Esophagus muscularis mucosa (tissue), 3 donors: Measurements from ENCODE around the gene GMEB2.

Source experiments
- POLR2A ChIP-seq: fragments of 450-650 bp; IDR thresholded peaks from one replicate; pipeline ENCODE4 v1.6.1; 2017; ENCODE audit warnings: antibody characterized with exemption, moderate library complexity, mild to moderate bottlenecking, low read depth
- TF ChIP-seq, protein P1 (sequence below), 3 experiments: fragments of 200-600 bp in 2 of 3; fragments of 450-650 bp in 1 of 3; sonication (generic) in 2 of 3; IDR thresholded peaks; one replicate each; pipeline ENCODE4 v1.5.1; 2017 to 2019; ENCODE audit warnings: antibody characterized with exemption in 3 of 3, mild to moderate bottlenecking in 2 of 3, moderate library complexity in 1 of 3

- TF ChIP-seq, protein P1, sequence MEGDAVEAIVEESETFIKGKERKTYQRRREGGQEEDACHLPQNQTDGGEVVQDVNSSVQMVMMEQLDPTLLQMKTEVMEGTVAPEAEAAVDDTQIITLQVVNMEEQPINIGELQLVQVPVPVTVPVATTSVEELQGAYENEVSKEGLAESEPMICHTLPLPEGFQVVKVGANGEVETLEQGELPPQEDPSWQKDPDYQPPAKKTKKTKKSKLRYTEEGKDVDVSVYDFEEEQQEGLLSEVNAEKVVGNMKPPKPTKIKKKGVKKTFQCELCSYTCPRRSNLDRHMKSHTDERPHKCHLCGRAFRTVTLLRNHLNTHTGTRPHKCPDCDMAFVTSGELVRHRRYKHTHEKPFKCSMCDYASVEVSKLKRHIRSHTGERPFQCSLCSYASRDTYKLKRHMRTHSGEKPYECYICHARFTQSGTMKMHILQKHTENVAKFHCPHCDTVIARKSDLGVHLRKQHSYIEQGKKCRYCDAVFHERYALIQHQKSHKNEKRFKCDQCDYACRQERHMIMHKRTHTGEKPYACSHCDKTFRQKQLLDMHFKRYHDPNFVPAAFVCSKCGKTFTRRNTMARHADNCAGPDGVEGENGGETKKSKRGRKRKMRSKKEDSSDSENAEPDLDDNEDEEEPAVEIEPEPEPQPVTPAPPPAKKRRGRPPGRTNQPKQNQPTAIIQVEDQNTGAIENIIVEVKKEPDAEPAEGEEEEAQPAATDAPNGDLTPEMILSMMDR (IDR thresholded peaks at IDR 0.05): no peak
- TF ChIP-seq POLR2A: no peak
These were observed 49.5 kb downstream of the GMEB2 start for GRCh38 chr20:63577317-63577894.
